HepG2 (cell line): ENCODE measurements around the gene DPPA2. TPM values are rescaled to one million over a fixed set of nuclear protein-coding genes. Genes with fewer than 3 reads are reported as not detected.

Experiments used
- ATAC-seq: fragments of 200-7000 bp; cut with Tn5 transposase; 3 replicates; pipeline ENCODE4 v1.9.1; 2020; ENCODE audit warnings: mild to moderate bottlenecking, moderate library complexity
- BruUV-seq: library from RNA; stranded (reverse); fragments of 400-500 nt; replicated peaks from 2 replicates; lab custom pipeline; 2021; lab: Mats Ljungman, UMichigan
- CTCF ChIA-PET: fragments of 300-600 bp; formaldehyde crosslinking; extraction: SDS; loops from one replicate; lab custom pipeline; 2021; ENCODE audit warnings: low total read pairs, inconsistent platforms, low intra/inter-chr PET ratio; lab: Yijun Ruan, JAX
- POLR2A ChIA-PET: fragments of 350-600 bp; sonication (Branson Sonifier 250); formaldehyde crosslinking; loops from one replicate; lab custom pipeline; 2020; ENCODE audit warnings: antibody characterized with exemption, inconsistent platforms; lab: Yijun Ruan, JAX
- DNase-seq: peaks from one replicate; pipeline ENCODE4 v3.0.0-alpha.2; 2015; ENCODE audit warnings: low spot score
- FAIRE-seq: peaks from 3 replicates; lab custom pipeline; 2011; peaks lifted over from hg19 to GRCh38; lab: Jason Lieb, UNC
- H2AFZ ChIP-seq: one replicate; pipeline ENCODE4 v1.6.1; 2011; ENCODE audit warnings: low read length, inconsistent platforms
- H3K27ac ChIP-seq: fragments of 300-600 bp; 3 replicates; pipeline ENCODE4 v1.8.0; 2011; ENCODE audit warnings: mixed run types, mild to moderate bottlenecking, mixed read lengths, low read length, inconsistent platforms; ENCODE audit not compliant: insufficient read depth; ENCODE audit errors: extremely low read length
- H3K27me3 ChIP-seq, 2 experiments: fragments of 200-600 bp in 1 of 2; 2 replicates in 1 of 2; 3 replicates in 1 of 2; pipeline versions ENCODE4 v1.6.0 to v1.8.0; 2011; ENCODE audit warnings: low read length in 2 of 2, mild to moderate bottlenecking in 2 of 2, moderate library complexity in 2 of 2, inconsistent platforms in 1 of 2; ENCODE audit not compliant: insufficient read depth in 2 of 2, control insufficient read depth in 1 of 2
- H3K36me3 ChIP-seq, 2 experiments: fragments of 200-600 bp in 1 of 2; replicated peaks in 1 of 2; 2 replicates in 1 of 2; 3 replicates in 1 of 2; pipeline versions ENCODE4 v1.5.1 to v1.8.0; 2011; ENCODE audit warnings: low read length in 2 of 2, inconsistent platforms in 1 of 2; ENCODE audit not compliant: insufficient read depth in 2 of 2, control insufficient read depth in 1 of 2
- H3K4me1 ChIP-seq: 2 replicates; pipeline ENCODE4 v1.5.1; 2012; ENCODE audit warnings: low read length, inconsistent platforms; ENCODE audit not compliant: insufficient read depth
- H3K4me2 ChIP-seq: 2 replicates; pipeline ENCODE4 v1.6.0; 2011; ENCODE audit warnings: low read depth, low read length, inconsistent platforms
- H3K4me3 ChIP-seq, 3 experiments: fragments of 200-600 bp in 1 of 3; sonication (generic), shearing (Covaris generic) in 1 of 3; replicated peaks in 1 of 3; 2 replicates each; pipeline ENCODE4 v1.5.1; 2011 to 2016; ENCODE audit warnings: low read length in 3 of 3, inconsistent platforms in 2 of 3, low read depth in 2 of 3, mild to moderate bottlenecking in 2 of 3, control low read depth in 1 of 3, mixed read lengths in 1 of 3; ENCODE audit not compliant: insufficient read depth in 1 of 3
- H3K79me2 ChIP-seq: one replicate; pipeline ENCODE4 v1.6.1; 2011; ENCODE audit warnings: low read length, inconsistent platforms; ENCODE audit not compliant: insufficient read depth
- H3K9ac ChIP-seq: 2 replicates; pipeline ENCODE4 v1.6.0; 2011; ENCODE audit warnings: mild to moderate bottlenecking, low read depth, low read length, inconsistent platforms; ENCODE audit not compliant: insufficient read depth
- H3K9me3 ChIP-seq: 2 replicates; pipeline ENCODE4 v1.5.1; 2012; ENCODE audit warnings: mild to moderate bottlenecking, low read length
- H4K20me1 ChIP-seq: 2 replicates; pipeline ENCODE4 v1.6.0; 2011; ENCODE audit warnings: inconsistent platforms, mild to moderate bottlenecking, low read length, moderate library complexity; ENCODE audit not compliant: insufficient read depth
- FOXC1 ChIP-seq: sonication (generic); formaldehyde crosslinking; IDR thresholded peaks from 2 replicates; pipeline ENCODE4 v1.8.0; 2022; ENCODE audit warnings: mild to moderate bottlenecking, missing genetic modification reagents, borderline replicate concordance
- RARG ChIP-seq: sonication (generic); formaldehyde crosslinking; IDR thresholded peaks from 2 replicates; pipeline ENCODE4 v1.4.0; 2020; ENCODE audit warnings: low read depth, mild to moderate bottlenecking, missing genetic modification reagents
- USF2 ChIP-seq, 2 experiments: sonication (generic) in 1 of 2; formaldehyde crosslinking in 1 of 2; IDR thresholded peaks; 2 replicates each; pipeline versions ENCODE4 v1.5.1 to v1.6.1; 2011 to 2020; ENCODE audit warnings: borderline replicate concordance in 1 of 2, low read depth in 1 of 2, low read length in 1 of 2, mild to moderate bottlenecking in 1 of 2, missing genetic modification reagents in 1 of 2, moderate library complexity in 1 of 2
- ZBTB38 ChIP-seq: sonication (generic); formaldehyde crosslinking; IDR thresholded peaks from 2 replicates; pipeline ENCODE4 v1.5.1; 2020; ENCODE audit warnings: mild to moderate bottlenecking, missing genetic modification reagents
- ZNF280D ChIP-seq: sonication (generic); formaldehyde crosslinking; IDR thresholded peaks from 2 replicates; pipeline ENCODE4 v1.5.1; 2020; ENCODE audit warnings: mild to moderate bottlenecking, missing genetic modification reagents
- ZNF605 ChIP-seq: sonication (generic); formaldehyde crosslinking; IDR thresholded peaks from 2 replicates; pipeline ENCODE4 v1.8.0; 2022; ENCODE audit warnings: mild to moderate bottlenecking, missing genetic modification reagents
- ZSCAN30 ChIP-seq: sonication (generic); formaldehyde crosslinking; IDR thresholded peaks from 2 replicates; pipeline ENCODE4 v1.5.0; 2020; ENCODE audit warnings: mild to moderate bottlenecking, missing genetic modification reagents
- WGBS: methylation state at CpG from one replicate; pipeline ENCODE4 v1.1.6; 2017; ENCODE audit warnings: low lambda C conversion rate; 5-methylcytosine and 5-hydroxymethylcytosine counted together
- in situ Hi-C: cut with HindIII; loops from 2 replicates; pipeline ENCODE4 v1.10.0; 2017; ENCODE audit warnings: low pct_unique_long_range_greater_than_20kb; ENCODE audit not compliant: extremely low pct_ligation_motif_present
- intact Hi-C: fragments of 100-400 bp; cut with micrococcal nuclease; formaldehyde crosslinking; loops from one replicate; pipeline ENCODE4 v1.10.0; 2022; ENCODE audit not compliant: unreplicated experiment
- polyA plus RNA-seq, 8 experiments: library from polyadenylated mRNA; depleted of rRNA in 3 of 8; stranded (reverse) in 7 of 8; unstranded in 1 of 8; fragments of >200 nt; fragmentation: Illumina TruSeq in 4 of 8; extraction: Trizol in 4 of 8; gene quantifications; 2 replicates each; pipeline versions ENCODE4 v1.2.1 to v1.2.3, GENCODE V29; 2011 to 2016; ENCODE audit warnings: low read depth in 4 of 8, missing spikeins in 1 of 8, mixed read lengths in 1 of 8; ENCODE audit not compliant: insufficient read depth in 1 of 8
- total RNA-seq, 5 experiments: library from RNA; depleted of rRNA; stranded (reverse); fragments of >200 nt; fragmentation: Illumina TruSeq; extraction: Trizol; gene quantifications; 2 replicates each; pipeline ENCODE4 v1.2.3, GENCODE V29; 2016; ENCODE audit warnings: low read depth in 1 of 5
- TF ChIP-seq, protein P1 (sequence below): sonication (generic); formaldehyde crosslinking; IDR thresholded peaks from 2 replicates; pipeline ENCODE4 v1.4.0; 2020; ENCODE audit warnings: missing genetic modification reagents

The DPPA2 gene
- total and polyA plus RNA-seq, 2 of the 13 experiments (the other 11 are each of a cell fraction or from before 2014, with no cell fraction given): not detected

DNA sequence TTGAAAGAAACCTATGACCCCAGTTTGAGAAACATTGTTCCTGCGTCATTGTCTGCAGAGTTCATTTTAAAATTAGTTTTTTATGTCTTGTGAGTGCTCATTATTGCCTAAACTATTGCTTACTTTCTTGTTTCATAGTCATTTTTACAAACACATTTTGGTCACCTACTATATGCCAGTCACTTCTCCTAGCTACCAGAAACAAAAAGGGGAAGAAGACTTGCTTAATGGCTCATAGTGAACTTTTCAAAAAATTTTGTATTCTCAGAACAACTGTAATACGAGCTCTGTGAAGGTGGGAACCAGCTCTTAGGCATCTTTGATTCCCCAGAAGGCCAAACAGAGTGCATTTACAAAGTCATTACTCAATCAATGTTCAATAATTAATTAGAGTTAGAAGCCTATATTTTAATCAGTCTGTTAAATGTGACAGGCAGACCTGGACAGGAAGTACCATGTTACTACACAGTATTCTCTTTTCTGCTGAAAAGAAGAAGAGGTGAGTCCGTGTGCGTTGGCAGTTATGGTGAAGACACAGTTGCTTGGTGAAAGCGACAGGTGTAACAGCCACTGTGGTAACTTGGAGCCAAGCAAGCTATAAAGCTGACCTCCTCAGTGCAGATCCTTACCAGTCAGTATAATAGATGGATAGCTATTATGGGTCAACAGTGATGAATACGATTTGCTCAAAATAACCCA lies 46.6 kb downstream of the DPPA2 start:
- CTCF ChIA-PET: no interaction called here
- no peak overlapping the region for H3K9ac ChIP-seq
- H3K27me3 ChIP-seq: no peaks in the 10 kb centered on the region
- no peaks in the 10 kb centered on the region for H3K9me3 ChIP-seq
- intact Hi-C loops (loop anchor here (10.0 kb wide), 1 partner anchor 1815 kb away; no protein-coding TSS in a partner anchor), in situ Hi-C loops (no loop called here)
- H3K27ac ChIP-seq: no peak overlapping the region
- H2AFZ ChIP-seq: no peak overlapping the region
- H3K79me2 ChIP-seq: no peaks in the 10 kb centered on the region
- H3K4me1 ChIP-seq: no peaks in the 10 kb centered on the region
- no peaks in the 10 kb centered on the region for H3K36me3 ChIP-seq
- DNase-seq (no peak), ATAC-seq (no peak), FAIRE-seq (no peak)
- H3K4me3 ChIP-seq: no peak overlapping the region
- TF ChIP-seq ZSCAN30 (CRISPR knock-in tag) (no peak), ZNF605 (CRISPR knock-in tag) (no peak), ZNF280D (CRISPR knock-in tag) (no peak), RARG (CRISPR knock-in tag) (no peak), ZBTB38 (CRISPR knock-in tag) (no peak), USF2 (IDR thresholded peaks at IDR 0.05; ENCODE audit: low read depth, low read length) (no peak), USF2 (CRISPR knock-in tag; IDR thresholded peaks at IDR 0.05; ENCODE audit: borderline replicate concordance) (no peak), FOXC1 (no peak)
- TF ChIP-seq, protein P1, sequence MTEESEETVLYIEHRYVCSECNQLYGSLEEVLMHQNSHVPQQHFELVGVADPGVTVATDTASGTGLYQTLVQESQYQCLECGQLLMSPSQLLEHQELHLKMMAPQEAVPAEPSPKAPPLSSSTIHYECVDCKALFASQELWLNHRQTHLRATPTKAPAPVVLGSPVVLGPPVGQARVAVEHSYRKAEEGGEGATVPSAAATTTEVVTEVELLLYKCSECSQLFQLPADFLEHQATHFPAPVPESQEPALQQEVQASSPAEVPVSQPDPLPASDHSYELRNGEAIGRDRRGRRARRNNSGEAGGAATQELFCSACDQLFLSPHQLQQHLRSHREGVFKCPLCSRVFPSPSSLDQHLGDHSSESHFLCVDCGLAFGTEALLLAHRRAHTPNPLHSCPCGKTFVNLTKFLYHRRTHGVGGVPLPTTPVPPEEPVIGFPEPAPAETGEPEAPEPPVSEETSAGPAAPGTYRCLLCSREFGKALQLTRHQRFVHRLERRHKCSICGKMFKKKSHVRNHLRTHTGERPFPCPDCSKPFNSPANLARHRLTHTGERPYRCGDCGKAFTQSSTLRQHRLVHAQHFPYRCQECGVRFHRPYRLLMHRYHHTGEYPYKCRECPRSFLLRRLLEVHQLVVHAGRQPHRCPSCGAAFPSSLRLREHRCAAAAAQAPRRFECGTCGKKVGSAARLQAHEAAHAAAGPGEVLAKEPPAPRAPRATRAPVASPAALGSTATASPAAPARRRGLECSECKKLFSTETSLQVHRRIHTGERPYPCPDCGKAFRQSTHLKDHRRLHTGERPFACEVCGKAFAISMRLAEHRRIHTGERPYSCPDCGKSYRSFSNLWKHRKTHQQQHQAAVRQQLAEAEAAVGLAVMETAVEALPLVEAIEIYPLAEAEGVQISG (CRISPR knock-in tag): no peak
- H3K4me2 ChIP-seq: no peak overlapping the region
- 23% methylated on average over 6 of the region's 6 CpGs for WGBS
- POLR2A ChIA-PET: no interaction called here
- no TSS peak for BruUV-seq
- H4K20me1 ChIP-seq: no peaks in the 10 kb centered on the region
